Activated naive CD8-positive, alpha-beta T cell treated with anti-CD3 and anti-CD28 coated beads for 36 hours (primary cell): Measurements from ENCODE around the gene GFPT2. TPM values are rescaled to one million over a fixed set of nuclear protein-coding genes. Genes with fewer than 3 reads are reported as not detected.

ENCODE experiments used
- DNase-seq: peaks from one replicate; pipeline ENCODE4 v3.0.0; 2021
- H3K27ac Mint-ChIP-seq: one replicate; pipeline ENCODE4 v1.8.0; 2022; ENCODE audit warnings: mild to moderate bottlenecking, moderate library complexity, mixed read lengths
- H3K27me3 Mint-ChIP-seq: one replicate; pipeline ENCODE4 v1.8.0; 2022; ENCODE audit warnings: mild to moderate bottlenecking, mixed read lengths
- H3K36me3 Mint-ChIP-seq: one replicate; pipeline ENCODE4 v1.8.0; 2021; ENCODE audit warnings: mild to moderate bottlenecking, mixed read lengths
- H3K4me1 Mint-ChIP-seq: one replicate; pipeline ENCODE4 v1.8.0; 2021; ENCODE audit warnings: mixed read lengths
- H3K4me3 Mint-ChIP-seq: one replicate; pipeline ENCODE4 v1.8.0; 2022; ENCODE audit warnings: mild to moderate bottlenecking, moderate library complexity, mixed read lengths
- H3K9me3 Mint-ChIP-seq: one replicate; pipeline ENCODE4 v1.8.0; 2022; ENCODE audit warnings: mixed read lengths
- total RNA-seq, 2 experiments: library from RNA; stranded (reverse); gene quantifications; one replicate each; pipeline ENCODE4 v1.2.3, GENCODE V29; 2021

GFPT2 gene
- total RNA-seq, 2 experiments from 2014 or later: 0.10 to 0.18 TPM

DNA sequence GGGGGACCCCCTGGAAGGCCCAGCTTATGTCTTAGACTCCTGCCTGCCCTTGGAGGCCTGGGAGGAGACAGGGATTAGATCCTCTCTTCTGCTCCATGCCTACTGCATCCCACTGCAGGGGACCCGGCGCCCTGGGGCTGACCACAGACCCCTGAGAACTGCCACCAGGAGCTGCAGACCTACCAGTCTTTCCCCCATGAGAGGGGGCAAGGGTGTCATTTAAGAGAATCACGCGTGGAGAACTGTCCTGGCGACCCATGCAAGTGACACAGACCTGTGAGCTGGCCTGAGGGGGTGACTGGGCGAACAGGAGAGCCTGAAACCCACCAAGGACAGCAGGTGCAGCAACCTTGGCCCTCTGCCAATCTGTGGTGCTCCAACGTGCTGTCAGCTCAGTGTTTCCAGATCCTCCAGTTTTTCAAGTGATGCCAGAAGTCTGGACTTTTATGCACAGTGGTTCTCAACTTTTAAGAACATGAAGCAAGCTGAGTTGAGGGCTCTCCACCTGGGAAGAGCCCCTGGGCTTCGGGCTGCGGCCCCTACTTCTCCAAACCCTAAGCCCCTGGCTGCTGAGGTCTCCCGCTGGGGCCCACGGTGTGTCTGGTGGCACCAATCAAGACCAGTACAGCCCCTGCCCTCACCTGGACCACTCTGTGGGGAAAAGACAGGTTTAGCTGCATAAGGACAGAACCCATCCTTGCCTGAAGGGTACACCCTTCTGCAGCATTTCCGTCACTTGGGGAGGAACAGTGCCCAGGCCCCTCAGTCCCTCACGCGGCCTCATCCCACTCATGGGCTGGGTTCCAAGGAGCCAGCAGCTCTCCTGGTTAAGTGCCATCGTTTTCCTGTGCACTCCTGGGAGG lies 18.2 kb downstream of the GFPT2 start:
- H3K27me3 Mint-ChIP-seq: peaks cover 29% of the 10 kb centered on the region
- no peak overlapping the region for H3K4me3 Mint-ChIP-seq
- no peaks in the 10 kb centered on the region for H3K36me3 Mint-ChIP-seq
- H3K9me3 Mint-ChIP-seq: no peaks in the 10 kb centered on the region
- DNase-seq: no peak
- no peak overlapping the region for H3K27ac Mint-ChIP-seq
- H3K4me1 Mint-ChIP-seq: no peaks in the 10 kb centered on the region

DNA sequence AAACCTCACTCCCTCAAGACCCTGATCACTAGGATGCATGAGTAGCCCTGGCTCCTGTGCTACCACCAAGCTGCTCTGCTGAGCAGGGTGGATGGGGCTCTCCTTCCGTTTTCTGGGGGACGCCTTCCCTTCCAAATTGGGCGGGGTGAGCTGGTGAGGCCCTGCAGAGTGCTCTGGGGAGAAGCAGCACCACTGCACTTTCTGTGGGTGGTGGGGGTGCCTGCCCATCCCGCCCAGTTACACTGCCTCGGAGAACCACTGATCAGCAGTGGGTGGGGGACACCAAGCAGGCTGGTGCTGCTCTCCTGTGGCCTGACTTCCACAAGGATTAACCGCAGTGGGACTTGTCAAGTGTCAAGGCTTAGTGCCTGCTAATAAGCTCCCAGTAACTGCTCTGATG lies 19.0 kb downstream of the GFPT2 start:
- no peak for DNase-seq
- H3K36me3 Mint-ChIP-seq: no peaks in the 10 kb centered on the region
- H3K27me3 Mint-ChIP-seq: peaks cover 29% of the 10 kb centered on the region
- H3K4me3 Mint-ChIP-seq: no peak overlapping the region
- H3K4me1 Mint-ChIP-seq: no peaks in the 10 kb centered on the region
- H3K9me3 Mint-ChIP-seq: no peaks in the 10 kb centered on the region
- no peak overlapping the region for H3K27ac Mint-ChIP-seq

- H3K27me3 Mint-ChIP-seq: peaks cover 29% of the 10 kb centered on the region
- H3K4me3 Mint-ChIP-seq: no peak overlapping the region
- no peaks in the 10 kb centered on the region for H3K36me3 Mint-ChIP-seq
- no peak for DNase-seq
- no peaks in the 10 kb centered on the region for H3K4me1 Mint-ChIP-seq
- H3K9me3 Mint-ChIP-seq: no peaks in the 10 kb centered on the region
- no peak overlapping the region for H3K27ac Mint-ChIP-seq
These were observed 19.5 kb downstream of the GFPT2 start for GRCh38 chr5:180333661-180334060.

GRCh38 chr5:180332861-180333260 lies 20.3 kb downstream of the GFPT2 start:
- H3K4me3 Mint-ChIP-seq: no peak overlapping the region
- H3K27ac Mint-ChIP-seq: no peak overlapping the region
- no peaks in the 10 kb centered on the region for H3K36me3 Mint-ChIP-seq
- no peaks in the 10 kb centered on the region for H3K4me1 Mint-ChIP-seq
- no peaks in the 10 kb centered on the region for H3K9me3 Mint-ChIP-seq
- no peak for DNase-seq
- H3K27me3 Mint-ChIP-seq: peaks cover 29% of the 10 kb centered on the region

DNA sequence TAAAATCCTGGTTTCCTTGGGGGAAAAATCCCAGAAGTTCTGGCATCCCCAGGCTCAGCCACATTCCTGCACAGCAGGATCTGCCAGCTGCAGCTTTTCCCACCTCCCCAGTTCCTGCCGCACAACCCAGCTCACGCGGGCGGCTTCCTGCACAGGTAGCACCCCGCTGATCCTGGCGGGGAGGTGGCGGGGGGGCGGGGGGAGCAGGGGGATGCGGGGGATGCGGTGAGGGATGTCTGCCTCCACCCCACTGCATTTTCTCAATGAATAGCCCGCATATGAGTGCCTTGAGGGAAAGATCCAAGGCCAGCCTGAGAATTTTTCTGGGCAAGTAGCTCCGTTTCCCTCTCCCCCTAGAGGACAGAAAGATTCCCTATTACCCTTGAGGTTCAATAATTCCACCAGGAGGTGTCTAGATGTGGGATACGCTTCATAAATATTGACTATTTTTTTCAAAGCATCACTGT lies 21.1 kb downstream of the GFPT2 start:
- H3K9me3 Mint-ChIP-seq: no peaks in the 10 kb centered on the region
- H3K4me3 Mint-ChIP-seq: no peak overlapping the region
- peaks cover 29% of the 10 kb centered on the region for H3K27me3 Mint-ChIP-seq
- no peaks in the 10 kb centered on the region for H3K4me1 Mint-ChIP-seq
- no peak for DNase-seq
- no peak overlapping the region for H3K27ac Mint-ChIP-seq
- no peaks in the 10 kb centered on the region for H3K36me3 Mint-ChIP-seq

DNA sequence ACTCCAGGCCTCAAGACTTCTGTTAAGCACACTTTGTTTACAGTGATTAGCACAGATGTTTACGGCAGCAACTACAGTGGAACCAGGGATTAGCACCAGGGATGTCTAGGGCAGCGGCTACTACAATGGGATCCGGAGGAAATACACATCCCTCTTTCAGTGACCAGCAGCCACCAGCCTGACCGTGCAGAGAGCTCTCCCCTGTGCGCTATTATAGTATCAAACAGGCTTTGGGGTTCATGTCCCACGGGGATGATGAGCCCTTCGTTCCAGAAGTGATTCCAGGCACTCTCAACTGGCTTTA lies 21.5 kb downstream of the GFPT2 start:
- Mint-ChIP-seq H3K27ac (no peak overlapping the region), H3K27me3 (peaks cover 29% of the 10 kb centered on the region), H3K9me3 (no peaks in the 10 kb centered on the region), H3K4me1 (no peaks in the 10 kb centered on the region), H3K36me3 (no peaks in the 10 kb centered on the region), H3K4me3 (no peak overlapping the region)
- no peak for DNase-seq

DNA sequence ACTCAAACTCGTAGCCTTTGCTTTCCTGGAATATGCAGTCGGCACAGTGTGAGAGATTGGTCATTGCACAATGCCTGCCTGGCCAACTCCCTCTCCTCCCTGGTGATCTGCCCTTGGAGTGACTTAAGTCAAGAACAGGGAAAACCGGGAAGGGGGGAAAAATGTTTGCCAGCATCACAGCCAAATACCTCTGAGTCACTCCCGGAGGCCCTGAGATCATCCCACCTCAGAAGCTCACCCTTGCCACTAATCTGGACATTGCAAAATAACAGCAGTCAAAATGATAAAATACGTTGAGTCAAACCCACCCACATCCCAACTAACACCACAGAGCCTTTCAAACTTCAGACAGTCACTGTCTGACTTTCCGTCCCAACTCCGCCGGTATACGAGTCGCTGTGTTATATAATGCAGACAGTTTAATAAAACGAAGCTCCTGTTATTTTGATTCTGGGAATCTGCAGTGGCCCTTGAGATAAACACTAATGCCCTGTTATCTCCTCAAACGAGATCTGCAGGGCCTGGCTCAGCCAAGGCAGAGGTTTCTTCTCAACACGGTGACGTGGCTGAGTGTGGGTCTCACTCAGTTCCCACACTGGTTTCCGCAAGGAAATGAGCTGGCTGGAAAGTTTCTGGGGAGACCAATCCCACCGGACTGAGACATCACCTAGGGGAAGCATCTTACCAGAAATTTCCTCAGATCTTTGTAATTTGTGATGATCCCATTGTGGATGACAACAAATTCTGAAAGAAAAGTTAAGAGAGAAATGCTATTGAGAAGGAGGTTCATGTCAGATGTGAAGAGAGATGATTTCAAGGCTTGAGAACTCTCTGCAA lies 22.1 kb downstream of the GFPT2 start:
- DNase-seq: no peak
- H3K9me3 Mint-ChIP-seq: no peaks in the 10 kb centered on the region
- H3K27ac Mint-ChIP-seq: no peak overlapping the region
- H3K36me3 Mint-ChIP-seq: no peaks in the 10 kb centered on the region
- H3K4me1 Mint-ChIP-seq: no peaks in the 10 kb centered on the region
- no peak overlapping the region for H3K4me3 Mint-ChIP-seq
- H3K27me3 Mint-ChIP-seq: peaks cover 29% of the 10 kb centered on the region

DNA sequence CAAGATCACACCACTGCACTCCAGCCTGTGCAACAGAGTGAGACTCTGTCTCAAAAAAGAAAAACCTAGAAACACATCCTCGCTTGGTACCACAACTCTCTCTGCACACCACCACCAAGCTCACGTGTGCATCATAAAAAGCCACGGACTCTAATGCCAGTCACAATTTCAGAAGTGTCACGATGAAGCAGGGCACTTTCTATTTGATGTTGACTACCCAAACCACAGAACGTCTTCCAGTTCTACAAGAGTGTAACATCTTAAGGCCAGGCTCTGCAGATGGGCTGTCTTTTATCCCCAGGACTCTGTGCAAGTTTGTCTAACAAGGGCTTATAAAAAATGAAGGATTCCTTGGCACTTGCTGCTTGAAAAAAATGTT lies 22.9 kb downstream of the GFPT2 start:
- Mint-ChIP-seq H3K27me3 (peaks cover 29% of the 10 kb centered on the region), H3K27ac (no peak overlapping the region), H3K36me3 (no peaks in the 10 kb centered on the region), H3K4me3 (no peak overlapping the region), H3K9me3 (no peaks in the 10 kb centered on the region), H3K4me1 (no peaks in the 10 kb centered on the region)
- DNase-seq: no peak

DNA sequence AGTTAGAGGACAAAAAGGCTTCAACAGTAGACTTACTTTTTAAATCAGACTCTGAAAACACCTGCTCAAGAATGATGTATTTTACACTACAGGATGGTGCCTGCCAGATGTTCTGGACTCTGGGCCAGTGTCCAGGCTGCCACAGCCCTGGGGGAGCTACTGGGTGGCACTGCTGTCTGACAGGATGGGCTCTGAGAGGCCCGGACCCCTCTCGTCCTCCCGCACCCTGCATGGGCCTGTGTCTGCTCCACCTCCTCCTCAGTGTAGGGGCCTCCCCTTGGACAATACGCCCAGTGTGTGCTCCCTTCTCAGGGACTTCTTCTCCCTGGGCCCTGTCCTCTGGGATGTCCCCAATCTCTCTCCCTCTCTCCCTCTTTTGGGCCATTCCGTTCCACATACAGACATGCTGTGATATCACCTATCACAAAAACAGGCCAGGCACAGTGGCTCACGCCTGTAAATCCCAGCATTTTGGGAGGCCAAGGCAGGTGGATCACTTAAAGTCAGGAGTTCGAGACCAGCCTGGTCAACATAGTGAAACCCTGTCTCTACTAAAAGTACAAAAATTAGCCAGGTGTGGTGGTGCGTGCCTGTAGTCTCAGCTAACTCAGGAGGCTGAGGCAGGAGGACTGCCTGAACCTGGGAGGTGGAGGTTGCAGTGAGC lies 23.4 kb downstream of the GFPT2 start:
- H3K27ac Mint-ChIP-seq: no peak overlapping the region
- H3K27me3 Mint-ChIP-seq: peaks cover 29% of the 10 kb centered on the region
- no peak for DNase-seq
- no peaks in the 10 kb centered on the region for H3K4me1 Mint-ChIP-seq
- no peak overlapping the region for H3K4me3 Mint-ChIP-seq
- H3K9me3 Mint-ChIP-seq: no peaks in the 10 kb centered on the region
- H3K36me3 Mint-ChIP-seq: no peaks in the 10 kb centered on the region

DNA sequence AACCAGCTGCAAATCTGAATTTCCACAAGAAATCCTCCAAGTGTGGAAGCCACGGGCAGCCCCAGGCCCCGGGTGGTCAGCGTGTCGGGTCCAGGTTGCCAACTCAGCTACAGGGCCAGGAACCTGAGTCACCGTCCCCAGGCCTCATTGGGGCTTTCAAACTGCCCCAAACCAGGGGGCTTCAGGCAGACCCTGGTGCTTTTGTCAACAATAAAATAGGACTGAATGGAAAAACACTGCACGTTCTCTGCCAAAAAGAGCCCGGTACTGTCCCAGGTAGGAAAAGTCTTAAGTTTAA lies 24.0 kb downstream of the GFPT2 start:
- Mint-ChIP-seq H3K36me3 (no peaks in the 10 kb centered on the region), H3K4me1 (no peaks in the 10 kb centered on the region), H3K27ac (no peak overlapping the region), H3K9me3 (no peaks in the 10 kb centered on the region), H3K4me3 (no peak overlapping the region), H3K27me3 (peaks cover 26% of the 10 kb centered on the region)
- DNase-seq: no peak

GRCh38 chr5:180328296-180329137 lies 24.6 kb downstream of the GFPT2 start:
- H3K27ac Mint-ChIP-seq: no peak overlapping the region
- no peaks in the 10 kb centered on the region for H3K9me3 Mint-ChIP-seq
- H3K27me3 Mint-ChIP-seq: peaks cover 20% of the 10 kb centered on the region
- no peaks in the 10 kb centered on the region for H3K4me1 Mint-ChIP-seq
- no peak overlapping the region for H3K4me3 Mint-ChIP-seq
- no peaks in the 10 kb centered on the region for H3K36me3 Mint-ChIP-seq
- DNase-seq: peak; percentile 77

- Mint-ChIP-seq H3K9me3 (no peaks in the 10 kb centered on the region), H3K27me3 (peaks cover 9% of the 10 kb centered on the region), H3K4me3 (no peak overlapping the region), H3K27ac (no peak overlapping the region), H3K4me1 (no peaks in the 10 kb centered on the region), H3K36me3 (no peaks in the 10 kb centered on the region)
- no peak for DNase-seq
These were observed 26.1 kb downstream of the GFPT2 start for GRCh38 chr5:180326989-180327565.

DNA sequence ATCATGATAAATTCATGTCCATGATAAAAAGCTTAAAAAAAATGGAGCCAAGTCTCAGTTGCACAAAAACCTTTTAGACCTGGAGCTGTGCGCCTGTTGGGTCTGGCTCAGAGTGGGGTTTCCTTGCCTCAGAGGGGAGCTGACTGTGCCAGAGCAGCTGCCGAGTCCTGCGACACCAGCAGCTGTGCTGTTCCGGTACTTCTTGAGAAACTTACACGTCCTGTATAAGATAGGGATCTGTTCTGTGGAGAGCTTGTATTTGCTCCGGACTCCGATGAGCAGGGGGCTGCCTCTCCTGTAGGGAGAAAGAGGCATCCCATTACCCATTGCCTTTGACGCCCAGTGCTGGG lies 28.6 kb downstream of the GFPT2 start:
- H3K36me3 Mint-ChIP-seq: no peaks in the 10 kb centered on the region
- no peak overlapping the region for H3K4me3 Mint-ChIP-seq
- H3K4me1 Mint-ChIP-seq: no peaks in the 10 kb centered on the region
- no peak overlapping the region for H3K27ac Mint-ChIP-seq
- H3K27me3 Mint-ChIP-seq: no peaks in the 10 kb centered on the region
- H3K9me3 Mint-ChIP-seq: no peaks in the 10 kb centered on the region
- DNase-seq: no peak

DNA sequence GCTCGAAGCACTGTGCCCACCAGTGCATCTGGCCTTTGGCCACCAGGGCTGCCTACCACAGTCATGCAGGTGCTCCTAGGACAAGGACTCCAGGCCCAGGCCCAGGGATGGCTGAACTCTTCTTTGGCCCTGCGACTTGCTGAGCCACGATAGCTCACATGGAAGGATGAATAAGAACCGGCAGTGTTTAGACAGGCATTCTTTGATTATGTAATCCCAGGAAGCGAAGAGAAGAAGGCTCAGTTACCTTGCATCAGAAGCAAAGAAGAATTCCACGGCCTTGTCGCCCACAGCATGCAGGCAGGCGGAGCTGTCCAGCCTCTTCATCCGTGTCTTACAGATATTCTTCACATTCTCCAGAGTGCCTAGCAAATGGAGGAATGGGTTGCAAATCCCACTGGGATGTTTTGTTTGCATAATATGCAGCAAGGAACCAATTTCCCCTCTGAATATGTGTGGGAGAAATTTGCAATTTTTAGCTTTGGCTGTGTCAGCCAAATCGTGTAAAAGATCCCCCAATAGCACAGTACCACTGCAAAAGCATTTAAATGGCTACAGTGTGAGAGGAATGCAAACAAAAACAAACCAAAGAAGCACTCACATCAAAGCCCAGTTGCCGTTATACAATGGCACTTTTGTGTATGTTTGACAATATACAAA lies 29.1 kb downstream of the GFPT2 start:
- Mint-ChIP-seq H3K27me3 (no peaks in the 10 kb centered on the region), H3K4me3 (no peak overlapping the region), H3K36me3 (no peaks in the 10 kb centered on the region), H3K9me3 (no peaks in the 10 kb centered on the region), H3K27ac (no peak overlapping the region), H3K4me1 (no peaks in the 10 kb centered on the region)
- DNase-seq: no peak
